Ureter (tissue), 1 donor: Measurements from ENCODE around the gene CLEC4M. TPM values are rescaled to one million over a fixed set of nuclear protein-coding genes. Genes with fewer than 3 reads are reported as not detected.
"Not testable (repeated sequence)": the region's sequence is repeated elsewhere in the genome, so short reads cannot be mapped to it uniquely, and the experiment has no call there.

Experiments used
- DNase-seq: peaks from one replicate; pipeline ENCODE4 v3.0.0-alpha.2; 2020; ENCODE audit warnings: low spot score
- total RNA-seq: library from RNA; stranded (reverse); gene quantifications from one replicate; pipeline ENCODE4 v1.2.4, GENCODE V29; 2023
- donor health status: DM: yes; HTN: yes; CAD: no.

The CLEC4M gene
- total RNA-seq, 1 donor from 2014 or later = not detected

DNA sequence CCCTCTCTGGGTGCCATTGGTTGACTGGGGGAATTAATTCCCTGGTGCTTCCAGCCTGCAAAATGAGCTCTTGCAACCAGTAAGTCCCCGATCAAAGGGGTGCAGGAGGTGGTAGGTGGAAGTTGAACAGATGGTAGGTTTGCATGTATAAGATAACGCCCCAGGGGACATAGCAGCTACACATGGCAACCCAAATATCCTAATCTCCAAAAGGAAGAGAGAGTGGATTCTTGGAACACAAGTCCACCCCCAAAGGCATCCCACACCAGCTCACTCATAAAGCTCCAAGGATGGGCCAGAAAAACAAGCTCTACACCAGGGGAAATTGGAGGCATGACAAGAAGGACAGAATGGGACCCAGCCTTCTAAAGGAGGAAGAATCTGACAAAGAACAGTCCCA lies 20.5 kb upstream of the CLEC4M start:
- DNase-seq = no peak

DNA sequence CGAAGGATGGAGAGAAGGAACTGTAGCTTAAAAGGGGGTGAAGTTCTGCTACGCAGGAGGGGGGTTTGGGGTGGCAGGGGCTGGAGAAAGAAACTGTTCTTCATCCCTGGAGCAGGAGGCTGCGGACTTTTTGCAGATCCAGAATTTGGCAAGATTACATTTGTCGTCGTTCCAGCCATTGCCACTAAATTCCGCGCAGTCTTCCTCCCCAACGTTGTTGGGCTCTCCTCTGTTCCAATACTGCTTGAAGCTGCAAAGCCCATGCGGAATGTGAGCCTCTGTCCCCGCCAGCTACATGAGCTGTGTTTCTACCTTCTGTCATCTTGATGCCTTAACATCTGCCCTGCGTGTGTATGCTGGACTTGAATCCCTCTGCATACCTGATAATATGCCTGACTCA lies 20.1 kb upstream of the CLEC4M start:
- no peak for DNase-seq

DNA sequence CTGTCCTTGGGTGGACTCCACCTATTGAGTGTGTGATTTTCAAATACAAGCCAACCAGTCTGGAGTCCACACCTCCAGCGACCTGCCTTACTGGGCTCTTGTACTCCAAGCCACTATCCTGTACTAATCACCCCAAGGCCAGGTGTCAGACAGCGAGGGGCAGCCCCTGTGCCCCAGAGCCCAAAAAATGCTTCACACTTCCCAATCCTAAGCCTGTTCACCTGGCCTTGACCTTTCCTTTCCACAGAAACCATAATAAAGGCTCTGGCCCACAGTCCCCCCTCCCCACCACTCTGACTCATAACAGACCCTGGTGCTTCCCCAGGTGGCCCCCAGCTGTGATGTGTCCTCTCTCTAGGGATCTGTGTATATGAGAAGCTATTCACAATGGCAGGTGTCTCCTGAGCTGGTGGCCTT lies 19.6 kb upstream of the CLEC4M start:
- DNase-seq = no peak

DNA sequence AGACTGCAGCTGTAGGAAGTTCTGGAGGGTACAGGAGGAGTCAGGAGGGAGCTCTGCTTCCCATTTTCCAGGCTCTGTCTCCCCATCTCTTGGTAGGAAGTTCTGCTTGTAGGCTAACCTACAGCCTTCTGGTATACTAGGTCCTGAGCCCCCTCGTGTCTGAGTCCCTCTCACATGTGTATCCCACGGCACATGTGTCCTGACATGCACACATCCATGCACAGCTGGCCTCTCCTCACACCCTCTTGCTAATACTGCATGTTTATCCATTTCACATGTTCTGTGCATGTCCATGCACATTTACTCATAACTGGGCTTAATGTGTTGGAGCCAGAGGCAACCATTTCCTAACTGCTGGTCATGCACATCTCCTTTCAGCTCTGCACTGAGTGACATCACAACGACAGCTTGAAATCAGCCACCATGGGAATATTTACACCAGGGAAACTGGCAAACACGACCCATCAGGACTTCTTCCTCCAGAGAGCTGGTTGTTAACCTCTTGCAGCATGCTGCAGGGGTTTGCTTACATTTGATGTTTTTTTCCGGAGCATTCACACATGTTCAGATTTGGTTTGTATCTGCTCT lies 18.8 kb upstream of the CLEC4M start:
- no peak for DNase-seq

DNA sequence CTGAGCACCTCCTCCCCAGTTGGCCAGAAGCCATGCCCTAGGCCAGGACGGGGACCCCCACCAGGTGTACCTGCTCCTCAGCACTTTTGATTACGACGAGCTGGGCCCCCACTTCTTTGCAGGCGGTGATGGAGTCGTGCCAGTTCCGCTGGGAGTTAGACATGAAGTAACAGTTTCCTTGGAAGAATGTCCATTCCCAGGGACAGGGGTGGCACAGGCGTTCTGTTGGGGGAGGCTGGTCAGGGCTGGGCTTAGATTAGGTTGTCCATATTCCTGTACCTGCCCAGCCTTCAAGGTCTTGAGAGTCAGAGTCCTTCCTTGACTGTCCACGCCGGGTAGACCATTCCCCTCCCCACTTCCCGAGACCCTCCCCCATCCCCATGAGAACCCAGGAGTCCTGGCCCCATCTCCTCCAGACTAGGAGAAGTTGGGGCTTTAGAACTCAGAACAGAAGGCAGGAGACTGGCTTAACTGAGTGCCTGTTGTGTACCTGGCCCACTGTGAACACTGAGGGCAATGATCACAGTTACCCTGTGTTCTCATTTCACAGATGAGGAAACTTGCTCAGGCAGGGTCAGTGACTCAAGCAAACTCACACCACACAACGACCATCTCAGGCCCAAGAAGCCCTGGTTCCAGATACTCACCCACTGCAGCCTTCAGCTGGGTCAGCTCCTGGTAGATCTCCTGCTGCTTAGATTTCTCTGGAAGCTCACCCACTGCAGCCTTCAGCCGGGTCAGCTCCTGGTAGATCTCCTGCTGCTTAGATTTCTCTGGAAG lies 18.0 kb upstream of the CLEC4M start:
- no peak for DNase-seq

DNA sequence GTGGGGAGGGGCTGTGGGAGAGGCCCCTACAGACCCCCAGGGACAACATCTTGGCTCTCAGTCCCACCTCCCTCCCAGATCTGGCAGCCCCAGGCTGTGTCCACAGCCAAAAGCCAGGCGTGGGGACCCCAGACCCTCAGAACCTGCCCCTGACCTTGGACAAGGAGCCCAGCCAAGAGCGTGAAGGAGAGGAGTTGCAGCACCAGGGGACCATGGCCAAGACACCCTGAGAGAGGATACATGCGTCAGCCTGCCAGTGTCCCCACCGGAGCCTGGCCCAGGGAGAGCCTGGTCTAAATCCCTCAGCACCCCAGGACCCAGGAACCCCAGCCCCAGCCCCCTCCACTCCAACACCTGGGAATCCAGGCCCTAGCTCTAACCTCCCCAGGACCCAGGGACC lies 16.7 kb upstream of the CLEC4M start:
- DNase-seq = not testable (repeated sequence)

DNA sequence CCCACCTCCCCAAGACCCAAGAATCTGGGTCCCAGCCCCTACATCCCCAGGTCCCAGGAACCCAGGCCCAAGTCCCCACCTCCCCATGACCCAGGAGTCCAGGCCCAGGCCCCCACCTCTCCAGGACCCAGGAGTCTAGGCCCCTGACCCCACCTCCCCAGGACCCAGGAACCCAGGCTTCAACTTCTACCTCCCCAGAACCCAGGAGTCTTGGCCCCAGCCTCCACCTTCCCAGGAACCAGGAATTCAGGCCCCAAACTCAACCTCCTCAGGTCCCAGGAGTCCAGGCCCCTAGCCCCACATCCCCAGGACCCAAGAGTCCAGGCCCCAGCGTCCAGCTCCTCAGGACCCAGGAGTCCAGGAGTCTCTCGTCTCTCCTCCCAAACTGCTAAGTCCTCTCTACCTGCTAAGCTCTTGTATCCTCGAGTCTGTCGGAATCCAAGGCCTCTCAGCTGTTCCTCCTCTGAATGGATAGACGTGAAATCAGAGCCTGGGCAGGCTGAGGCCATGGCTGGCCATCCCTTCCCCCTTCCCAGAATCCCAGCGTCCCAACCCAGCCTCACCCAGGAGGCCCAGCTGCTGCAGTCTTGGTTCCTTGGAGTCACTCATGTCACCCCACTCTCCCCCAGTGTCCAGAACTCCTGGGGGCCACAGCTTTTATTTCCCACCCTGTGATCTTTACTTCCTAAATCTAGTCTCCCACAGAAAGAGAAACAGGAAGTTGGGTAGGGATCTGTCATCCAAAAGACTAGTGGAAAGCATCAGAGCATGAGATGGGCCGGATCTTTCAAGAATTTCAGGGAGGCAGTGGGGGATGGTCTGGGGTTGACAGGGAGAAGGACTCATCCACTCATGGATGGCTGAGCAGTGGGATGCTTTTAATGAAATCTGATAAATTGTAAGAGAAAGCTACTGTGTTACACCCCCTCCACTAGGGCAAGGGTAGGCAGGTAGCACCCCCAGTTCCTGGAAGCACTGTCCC lies 15.8 kb upstream of the CLEC4M start, which contains the start of gene CD209:
Gene CD209, minus strand, starts transcription at position 632 of the 982 bp plus-strand sequence. Its CDS starts 23 bp downstream, at position 609.
- DNase-seq = no peak

DNA sequence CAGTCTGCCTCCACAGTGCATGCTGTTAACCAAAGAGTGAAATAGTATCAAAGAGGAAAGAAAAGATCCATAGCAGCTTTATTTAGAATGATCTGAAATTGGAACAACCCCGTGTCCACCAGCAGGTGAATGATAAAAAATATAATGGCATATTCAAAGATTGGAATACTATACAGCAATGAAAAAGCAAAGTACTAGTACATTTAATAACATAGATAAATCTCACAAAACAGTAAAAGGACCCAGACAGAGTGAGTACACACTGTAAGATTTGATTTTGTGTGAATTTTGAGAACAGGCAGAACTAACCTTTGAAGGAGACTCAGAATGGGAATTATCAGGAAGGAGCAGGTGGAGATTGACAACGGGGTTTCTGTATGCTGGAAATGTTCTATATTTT lies 14.9 kb upstream of the CLEC4M start:
- DNase-seq = no peak

DNA sequence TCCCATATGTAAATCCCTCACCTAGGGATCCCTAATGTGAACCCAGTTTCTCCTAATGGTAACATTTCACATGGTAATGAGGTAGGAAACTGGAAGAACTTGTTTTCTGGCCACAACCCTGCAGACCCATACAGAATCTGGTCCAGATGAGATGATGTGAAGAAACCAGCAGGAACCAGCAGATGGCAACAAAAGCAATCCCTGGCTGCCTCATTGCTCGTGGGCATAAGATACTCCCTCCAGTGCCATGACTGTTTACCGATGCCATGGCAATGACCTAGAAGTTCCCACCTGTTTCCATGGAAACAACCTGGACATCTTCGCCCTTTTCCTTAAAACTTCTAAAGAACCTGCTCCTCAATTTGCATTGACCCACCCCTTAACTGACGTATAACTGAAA lies 14.3 kb upstream of the CLEC4M start:
- DNase-seq = no peak

DNA sequence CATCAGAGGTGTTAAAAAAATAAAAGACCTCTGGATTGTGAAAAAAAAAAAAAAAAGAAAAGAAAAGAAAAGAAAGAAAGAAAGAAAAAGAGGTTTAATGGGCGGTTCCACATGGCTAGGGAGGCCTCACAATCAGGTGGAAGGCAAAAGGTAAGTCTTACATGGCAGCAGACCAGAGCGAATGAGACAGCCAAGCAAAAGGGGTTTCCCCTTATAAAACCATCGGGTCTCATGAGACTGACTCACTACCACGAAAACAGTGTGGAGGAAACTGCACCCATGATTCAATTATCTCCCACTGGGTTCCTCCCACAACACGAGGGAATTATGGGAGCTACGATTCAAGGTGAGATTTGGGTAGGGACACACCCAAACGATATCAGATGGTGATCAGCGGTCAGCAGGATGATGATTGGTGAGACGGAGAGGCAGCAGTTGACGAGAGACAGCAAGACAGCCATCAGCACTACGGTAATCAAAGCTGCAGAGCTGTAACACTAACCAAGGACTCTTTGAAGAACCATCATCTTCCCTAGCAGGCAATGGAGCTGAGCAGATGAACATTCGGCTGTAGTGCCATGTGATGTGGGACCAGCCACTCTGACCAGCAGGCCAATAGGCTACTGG lies 11.8 kb upstream of the CLEC4M start:
- DNase-seq = no peak

DNA sequence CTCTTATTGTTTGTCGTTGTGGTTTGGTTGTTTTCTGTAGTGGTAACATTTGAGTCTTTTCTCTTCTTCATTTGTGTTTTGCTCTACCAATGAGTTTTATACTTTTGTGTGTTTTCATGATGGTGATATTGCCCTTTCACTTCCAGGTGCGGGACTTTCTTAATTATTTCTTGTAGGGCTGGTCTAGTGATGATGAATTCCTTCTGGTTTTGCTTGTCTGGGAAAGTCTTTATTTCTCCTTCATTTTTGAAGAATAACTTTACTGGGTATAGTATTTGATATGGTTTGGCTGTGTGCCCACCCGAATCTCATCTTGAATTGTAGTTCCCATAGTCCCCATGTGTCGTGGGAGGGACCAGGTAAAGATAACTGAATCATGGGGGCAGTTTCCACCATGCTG lies 6.8 kb upstream of the CLEC4M start:
- DNase-seq = no peak

DNA sequence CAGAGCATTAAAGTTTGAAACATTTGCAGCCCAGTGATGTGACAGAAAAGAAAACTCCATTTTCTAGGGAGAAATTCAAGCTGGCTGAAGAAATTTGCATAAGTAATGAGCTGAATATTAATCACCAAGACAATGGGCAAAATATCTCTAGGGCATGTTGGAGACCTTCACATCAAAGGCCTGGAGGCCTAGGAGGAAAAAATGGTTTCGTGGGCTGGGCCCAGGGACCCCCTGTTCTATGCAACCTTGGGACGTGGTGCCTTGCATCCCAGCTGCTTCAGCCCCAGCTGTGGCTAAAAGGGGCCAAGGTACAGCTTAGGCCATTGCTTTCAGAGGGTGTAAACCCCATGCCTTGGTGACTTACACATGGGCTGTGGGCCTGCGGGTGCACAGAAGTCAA lies 5.7 kb upstream of the CLEC4M start:
- no peak for DNase-seq

DNA sequence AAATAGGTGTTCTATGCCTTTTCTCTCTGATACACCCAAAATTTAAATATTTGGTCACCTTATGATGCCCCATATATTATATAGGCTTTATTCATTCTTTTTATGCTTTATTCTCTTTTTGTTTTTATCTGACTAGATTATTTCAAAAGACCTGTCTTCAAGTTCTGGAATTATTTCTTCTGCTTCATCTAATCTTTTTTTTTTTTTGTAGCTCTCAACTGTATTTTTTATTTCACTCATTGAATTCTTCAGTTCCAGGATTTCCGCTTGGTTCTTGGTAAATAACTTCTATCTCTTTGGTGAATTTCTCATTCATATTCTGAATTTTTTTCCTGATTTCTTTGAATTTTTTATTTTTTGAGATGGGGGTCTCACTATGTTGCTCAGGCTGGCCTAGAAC lies 3.9 kb upstream of the CLEC4M start:
- no peak for DNase-seq

DNA sequence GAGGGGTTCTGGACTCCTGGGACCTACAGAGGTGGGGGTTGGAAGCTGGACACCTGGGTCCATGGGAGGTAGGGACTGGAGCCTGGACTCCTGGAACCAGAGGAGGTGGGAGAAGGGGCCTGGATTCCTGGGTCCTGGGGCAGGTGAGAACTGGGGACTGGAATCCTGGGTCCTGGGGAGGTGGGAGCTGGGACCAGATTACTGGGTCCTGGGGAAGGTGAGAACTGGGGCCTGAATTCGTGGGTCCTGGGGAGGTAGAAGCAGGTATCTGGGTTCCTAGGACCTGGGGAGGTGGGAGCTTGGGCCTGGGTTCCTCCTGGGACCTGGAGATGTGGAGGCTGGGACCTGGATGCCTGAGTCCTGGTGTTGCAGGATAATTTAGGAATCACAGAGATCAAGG lies 653 bp downstream of the CLEC4M start:
- no peak for DNase-seq

DNA sequence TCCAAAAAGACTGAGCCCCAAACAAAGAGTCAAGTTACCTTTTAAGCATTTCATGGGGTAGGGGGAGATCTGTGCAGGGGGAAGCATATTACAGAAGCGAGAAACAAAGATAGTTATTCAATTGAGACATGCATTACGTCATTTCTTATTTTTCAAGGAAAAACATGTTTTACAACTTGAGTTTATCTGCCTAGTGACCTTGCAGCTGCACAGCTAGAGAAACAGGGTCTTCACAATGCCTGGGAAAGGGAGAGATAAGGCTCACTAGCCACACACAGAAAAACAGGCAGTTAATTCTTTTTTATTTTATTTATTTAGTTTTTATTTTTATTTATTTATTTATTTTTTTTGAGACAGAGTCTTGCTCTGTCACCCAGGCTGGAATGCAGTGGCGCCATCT lies 1.1 kb downstream of the CLEC4M start:
- not testable (repeated sequence) for DNase-seq

DNA sequence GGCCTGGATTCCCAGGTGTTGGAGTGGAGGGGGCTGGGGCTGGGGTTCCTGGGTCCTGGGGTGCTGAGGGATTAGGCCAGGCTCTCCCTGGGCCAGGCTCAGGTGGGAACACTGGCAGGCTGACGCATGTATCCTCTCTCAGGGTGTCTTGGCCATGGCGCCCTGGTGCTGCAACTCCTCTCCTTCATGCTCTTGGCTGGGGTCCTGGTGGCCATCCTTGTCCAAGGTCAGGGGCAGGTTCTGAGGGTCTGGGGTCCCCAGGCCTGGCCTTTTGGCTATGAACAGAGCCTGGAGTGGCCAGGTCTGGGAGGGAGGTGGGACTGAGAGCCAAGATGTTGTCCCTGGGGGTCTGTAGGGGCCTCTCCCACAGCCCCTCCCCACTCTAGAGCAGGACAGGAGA lies 2.0 kb downstream of the CLEC4M start:
- not testable (repeated sequence) for DNase-seq

DNA sequence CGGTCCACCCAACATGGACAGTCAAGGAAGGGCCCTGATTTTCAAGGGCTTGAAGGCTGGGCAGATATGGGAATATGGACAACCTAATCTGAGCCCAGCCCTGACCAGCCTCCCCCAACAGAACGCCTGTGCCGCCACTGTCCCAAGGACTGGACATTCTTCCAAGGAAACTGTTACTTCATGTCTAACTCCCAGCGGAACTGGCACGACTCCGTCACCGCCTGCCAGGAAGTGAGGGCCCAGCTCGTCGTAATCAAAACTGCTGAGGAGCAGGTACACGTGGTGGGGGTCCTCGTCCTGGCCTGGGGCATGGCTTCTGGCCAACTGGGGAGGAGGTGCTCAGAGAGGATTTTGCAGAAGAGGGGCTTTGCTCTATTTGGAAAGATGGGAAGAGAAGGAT lies 3.5 kb downstream of the CLEC4M start:
- DNase-seq = no peak

DNA sequence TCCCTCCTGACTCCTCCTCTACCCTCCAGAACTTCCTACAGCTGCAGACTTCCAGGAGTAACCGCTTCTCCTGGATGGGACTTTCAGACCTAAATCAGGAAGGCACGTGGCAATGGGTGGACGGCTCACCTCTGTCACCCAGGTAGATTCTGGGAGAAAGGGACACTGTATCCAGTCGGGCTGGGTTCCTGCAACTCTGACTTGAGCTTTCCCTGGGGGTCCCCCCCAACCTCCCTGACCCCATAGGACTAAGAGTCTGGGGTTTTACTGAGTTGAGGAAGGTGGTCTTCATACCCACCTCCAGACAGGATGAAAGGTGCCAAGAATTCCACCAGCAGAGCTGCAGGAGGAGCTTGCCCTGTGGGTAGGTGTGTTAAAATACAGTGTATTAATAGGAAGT lies 4.4 kb downstream of the CLEC4M start:
- no peak for DNase-seq

DNA sequence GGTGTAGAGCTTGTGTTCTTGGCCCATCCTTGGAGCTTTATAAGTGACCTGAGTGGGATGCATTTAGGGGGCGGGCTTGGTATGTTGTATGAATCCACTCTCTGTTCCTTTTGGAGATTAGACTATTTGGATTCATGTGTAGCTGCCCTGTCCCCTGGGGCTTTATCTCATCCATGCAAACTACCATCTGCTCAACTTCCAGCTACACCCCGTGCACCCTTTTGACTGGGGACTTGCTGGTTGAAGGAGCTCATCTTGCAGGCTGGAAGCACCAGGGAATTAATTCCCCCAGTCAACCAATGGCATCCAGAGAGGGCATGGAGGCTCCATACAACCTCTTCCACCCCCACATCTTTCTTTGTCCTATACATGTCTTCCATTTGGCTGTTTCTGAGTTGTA lies 6.1 kb downstream of the CLEC4M start:
- DNase-seq = no peak

DNA sequence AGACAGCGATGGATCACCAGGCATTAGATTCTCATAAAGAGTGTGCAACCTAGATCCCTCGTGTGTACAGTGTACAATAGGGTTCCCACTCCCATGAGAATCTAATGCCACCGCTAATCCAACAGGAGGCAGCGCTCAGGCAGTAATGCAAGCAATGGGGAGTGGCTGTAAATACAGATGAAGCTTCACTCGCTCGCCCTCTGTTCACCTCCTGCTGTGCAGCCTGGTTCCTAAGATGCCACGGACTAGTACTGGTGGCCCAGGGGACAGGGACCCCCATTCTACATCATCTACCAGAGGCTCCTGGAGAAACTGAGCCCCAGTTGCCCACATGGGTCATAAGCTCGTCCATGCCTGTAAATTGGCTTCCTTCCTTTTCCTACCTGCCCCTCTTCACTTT lies 8.0 kb downstream of the CLEC4M start:
- no peak for DNase-seq

DNA sequence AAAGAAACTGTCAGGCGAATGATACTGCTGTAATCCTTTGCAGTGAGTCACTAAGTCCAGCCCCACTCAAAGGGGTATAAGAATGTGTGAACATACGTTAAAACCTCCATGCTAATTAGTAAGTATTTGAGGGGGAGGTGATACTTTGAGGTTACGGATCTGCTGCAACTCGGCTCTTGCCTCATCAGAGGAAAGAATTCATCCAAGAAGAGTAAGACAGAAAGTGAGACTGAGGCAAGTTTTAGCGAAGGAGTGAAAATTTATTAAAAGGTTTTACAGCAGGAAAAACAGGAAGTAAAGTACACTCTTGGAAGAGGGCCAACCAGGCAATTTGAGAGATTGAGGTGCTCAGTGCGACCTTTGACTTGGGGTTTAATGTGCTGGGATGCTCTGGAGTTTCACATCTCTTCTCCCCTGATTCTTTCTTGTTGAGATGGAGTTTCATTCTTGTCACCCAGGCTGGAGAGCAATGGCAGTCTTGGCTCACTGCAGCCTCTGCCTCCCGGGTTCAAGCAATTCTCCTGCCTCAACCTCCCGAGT lies 9.8 kb downstream of the CLEC4M start:
- no peak for DNase-seq

DNA sequence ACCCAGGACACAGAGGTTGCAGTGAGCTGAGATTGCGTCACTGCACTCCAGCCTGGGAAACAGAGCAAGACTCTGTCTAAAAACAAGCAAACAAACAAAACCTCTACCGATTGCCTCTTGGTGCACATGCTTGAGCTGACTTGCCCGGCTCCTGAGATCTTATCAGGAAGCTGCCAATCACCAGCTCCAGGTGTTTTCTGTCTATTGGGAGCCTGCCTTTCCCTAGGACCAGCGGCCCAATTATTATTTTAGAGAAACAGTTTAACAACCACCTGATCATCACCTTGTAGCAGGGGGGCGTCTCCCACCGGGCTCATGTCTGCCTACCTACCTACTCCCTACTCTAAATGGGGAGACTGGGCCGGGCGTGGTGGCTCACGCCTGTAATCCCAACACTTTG lies 10.8 kb downstream of the CLEC4M start:
- DNase-seq = no peak
